Muscle of leg (tissue), 9 donors: ENCODE data around the gene KHDRBS1. TPM values are rescaled to one million over a fixed set of nuclear protein-coding genes. Genes with fewer than 3 reads are reported as not detected.

Experiments
- polyA plus RNA-seq, 8 donors: library from polyadenylated mRNA; unstranded; fragments of 120-200 nt; gene quantifications; one replicate each; pipeline versions ENCODE4 v1.2.1 to v1.2.3, GENCODE V29; 2013; ENCODE audit warnings: inconsistent platforms in 1 of 8, low replicate concordance in 1 of 8; ENCODE audit not compliant: insufficient read length in 8 of 8, insufficient read depth in 1 of 8
- total RNA-seq: library from RNA; stranded (reverse); fragments of 120-200 nt; gene quantifications from one replicate; pipeline ENCODE4 v1.2.4, GENCODE V29; 2013

Gene KHDRBS1
- total and polyA plus RNA-seq, 9 donors, result 60.7 to 173 (median 144) TPM

Other genes with a start within 250 kb of the KHDRBS1 start
- 12.5 TPM for gene ADGRB2, start 249.5 kb upstream of the KHDRBS1 start, total RNA-seq
- 10 to 100 TPM; 14.9 to 21.7 (median 20.0) TPM for gene ADGRB2, start 249.5 kb upstream of the KHDRBS1 start, polyA plus RNA-seq
- gene SPOCD1, start 197.8 kb upstream of the KHDRBS1 start, total RNA-seq, result 0.13 TPM
- under 1 TPM; 0.25 to 0.75 (median 0.55) TPM for gene SPOCD1, start 197.8 kb upstream of the KHDRBS1 start, polyA plus RNA-seq
- gene PTP4A2, start 75.5 kb upstream of the KHDRBS1 start, total RNA-seq, result 260 TPM
- 100 to 1,000 TPM; 147 to 234 (median 202) TPM for gene PTP4A2, start 75.5 kb upstream of the KHDRBS1 start, polyA plus RNA-seq
- 4.1 TPM for gene TMEM39B, start 59.1 kb downstream of the KHDRBS1 start, total RNA-seq
- 10 to 100 TPM; 11.8 to 18.0 (median 14.5) TPM for gene TMEM39B, start 59.1 kb downstream of the KHDRBS1 start, polyA plus RNA-seq
- 24.4 TPM for gene KPNA6, start 94.2 kb downstream of the KHDRBS1 start, total RNA-seq
- gene KPNA6, start 94.2 kb downstream of the KHDRBS1 start, polyA plus RNA-seq, result 10 to 100 TPM; 19.7 to 28.3 (median 23.8) TPM
- 32.8 TPM for gene TXLNA, start 165.8 kb downstream of the KHDRBS1 start, total RNA-seq
- gene TXLNA, start 165.8 kb downstream of the KHDRBS1 start, polyA plus RNA-seq, result 10 to 100 TPM; 30.5 to 46.2 (median 34.5) TPM
- gene CCDC28B, start 186.7 kb downstream of the KHDRBS1 start, total RNA-seq, result 63.7 TPM
- 10 to 100 TPM; 31.9 to 70.0 (median 44.5) TPM for gene CCDC28B, start 186.7 kb downstream of the KHDRBS1 start, polyA plus RNA-seq
- 2.5 TPM for gene IQCC, start 191.8 kb downstream of the KHDRBS1 start, total RNA-seq
- gene IQCC, start 191.8 kb downstream of the KHDRBS1 start, polyA plus RNA-seq, result 1 to 10 TPM; 2.4 to 3.9 (median 3.1) TPM
- gene DCDC2B, start 195.2 kb downstream of the KHDRBS1 start, total RNA-seq, result not detected
- gene DCDC2B, start 195.2 kb downstream of the KHDRBS1 start, polyA plus RNA-seq, result 1 to 10 TPM in 1 of 8 donors, under 1 TPM in 7; 0.15 to 1.1 (median 0.34) TPM
- gene TMEM234, start 208.5 kb downstream of the KHDRBS1 start, total RNA-seq, result 8.7 TPM
- gene TMEM234, start 208.5 kb downstream of the KHDRBS1 start, polyA plus RNA-seq, result 10 to 100 TPM in 5 of 8 donors, 1 to 10 TPM in 3; 7.8 to 11.9 (median 10.1) TPM
- gene EIF3I, start 208.5 kb downstream of the KHDRBS1 start, total RNA-seq, result 183 TPM
- 100 to 1,000 TPM; 159 to 179 (median 175) TPM for gene EIF3I, start 208.5 kb downstream of the KHDRBS1 start, polyA plus RNA-seq
- 2.5 TPM for gene FAM167B, start 233.4 kb downstream of the KHDRBS1 start, total RNA-seq
- 1 to 10 TPM; 4.3 to 5.6 (median 4.7) TPM for gene FAM167B, start 233.4 kb downstream of the KHDRBS1 start, polyA plus RNA-seq
- gene LCK, start 237.4 kb downstream of the KHDRBS1 start, total RNA-seq, result 0.62 TPM
- 1 to 10 TPM in 2 of 8 donors, under 1 TPM in 6; 0.34 to 1.3 (median 0.77) TPM for gene LCK, start 237.4 kb downstream of the KHDRBS1 start, polyA plus RNA-seq